ENCODE measurements around the gene ARID3A.
A peak's percentile ranks its signal among the peaks of the same experiment; 100 is the strongest.

The ARID3A gene

GRCh38 chr19:979318-979741 lies 53.5 kb downstream of the ARID3A start:
- Histone ChIP-seq H3K4me3 (ENCODE audit: low read length) (no peak overlapping the region), H3K9me3 (ENCODE audit: control insufficient read depth, insufficient read depth, low read length) (no peaks in the 10 kb centered on the region), H3K36me3 (ENCODE audit: control insufficient read depth, insufficient read depth, low read length) (no peaks in the 10 kb centered on the region; the same call in 1 of the 2 replicates), H3K27ac (ENCODE audit: low read length) (no peak overlapping the region), H3K27me3 (ENCODE audit: control insufficient read depth, insufficient read depth, low read length) (no peaks in the 10 kb centered on the region), H3K4me1 (ENCODE audit: control insufficient read depth, insufficient read depth, low read length) (peaks cover 6% of the 10 kb centered on the region; the same call in 1 of the 2 replicates)
- DNase-seq (ENCODE audit: low read depth, low spot score), result no peak
- WGBS (ENCODE audit: insufficient coverage, insufficient read length), result no CpG with 5 or more reads among the region's 19 CpGs

GRCh38 chr19:980133-980998 lies 54.5 kb downstream of the ARID3A start:
- H3K4me3 ChIP-seq (ENCODE audit: low read length), result no peak overlapping the region
- no peak overlapping the region for H3K27ac ChIP-seq (ENCODE audit: low read length)
- no peak for DNase-seq (ENCODE audit: low read depth, low spot score)
- H3K27me3 ChIP-seq (ENCODE audit: control insufficient read depth, insufficient read depth, low read length), result no peaks in the 10 kb centered on the region
- H3K9me3 ChIP-seq (ENCODE audit: control insufficient read depth, insufficient read depth, low read length), result no peaks in the 10 kb centered on the region
- no peaks in the 10 kb centered on the region; the same call in 1 of the 2 replicates for H3K36me3 ChIP-seq (ENCODE audit: control insufficient read depth, insufficient read depth, low read length)
- H3K4me1 ChIP-seq (ENCODE audit: control insufficient read depth, insufficient read depth, low read length), result peaks cover 6% of the 10 kb centered on the region; the same call in 1 of the 2 replicates
- no CpG with 5 or more reads among the region's 32 CpGs for WGBS (ENCODE audit: insufficient coverage, insufficient read length)

DNA sequence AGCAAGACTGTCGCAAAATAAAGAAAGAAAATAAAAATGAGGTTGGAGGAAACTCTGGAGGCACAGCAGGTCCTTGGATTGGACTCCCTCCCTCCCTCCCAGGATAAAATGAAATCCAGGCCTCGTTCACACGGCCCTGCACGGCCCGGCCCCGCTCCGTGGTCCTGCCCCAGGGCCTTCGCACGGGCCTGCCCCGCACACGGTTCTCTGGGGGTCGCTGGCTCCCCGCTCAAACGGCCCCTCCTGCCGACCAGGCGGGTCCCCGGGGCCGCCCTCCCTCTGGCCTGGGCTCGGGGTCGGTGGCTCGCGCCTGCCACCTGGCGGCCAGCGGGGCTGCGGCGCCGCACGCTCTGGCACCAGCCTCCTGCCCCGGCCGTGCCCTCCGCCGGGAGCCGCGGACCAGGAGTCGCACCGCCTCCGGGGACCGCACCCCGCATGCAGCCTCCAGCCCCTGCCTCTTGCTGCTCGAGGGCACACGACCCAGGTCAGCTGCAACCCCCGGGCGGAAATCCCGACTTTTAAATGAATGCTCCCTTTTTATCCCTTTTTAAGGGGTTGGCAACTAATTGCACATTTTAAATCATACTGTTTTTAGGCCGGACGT lies 56.8 kb downstream of the ARID3A start:
- Histone ChIP-seq H3K9me3 (ENCODE audit: control insufficient read depth, insufficient read depth, low read length) (no peaks in the 10 kb centered on the region), H3K4me1 (ENCODE audit: control insufficient read depth, insufficient read depth, low read length) (peaks cover 6% of the 10 kb centered on the region; the same call in 1 of the 2 replicates), H3K36me3 (ENCODE audit: control insufficient read depth, insufficient read depth, low read length) (peaks cover 3% of the 10 kb centered on the region; the same call in 1 of the 2 replicates), H3K4me3 (ENCODE audit: low read length) (no peak overlapping the region; the same call in 1 of the 2 replicates), H3K27ac (ENCODE audit: low read length) (no peak overlapping the region), H3K27me3 (ENCODE audit: control insufficient read depth, insufficient read depth, low read length) (no peaks in the 10 kb centered on the region)
- no CpG with 5 or more reads among the region's 46 CpGs for whole genome bisulfite sequencing (ENCODE audit: insufficient coverage, insufficient read length)
- DNase-seq (ENCODE audit: low read depth, low spot score), result peak; percentile 63

- no peaks in the 10 kb centered on the region for H3K9me3 ChIP-seq (ENCODE audit: control insufficient read depth, insufficient read depth, low read length)
- H3K36me3 ChIP-seq (ENCODE audit: control insufficient read depth, insufficient read depth, low read length), result peaks cover 9% of the 10 kb centered on the region; the same call in 1 of the 2 replicates
- peak within 1 kb of the TSS; percentile 95 for H3K4me3 ChIP-seq (ENCODE audit: low read length)
- peaks cover 6% of the 10 kb centered on the region; the same call in 1 of the 2 replicates for H3K4me1 ChIP-seq (ENCODE audit: control insufficient read depth, insufficient read depth, low read length)
- peak; percentile 61 for DNase-seq (ENCODE audit: low read depth, low spot score)
- no peak within 1 kb of the TSS for H3K27ac ChIP-seq (ENCODE audit: low read length)
- H3K27me3 ChIP-seq (ENCODE audit: control insufficient read depth, insufficient read depth, low read length), result no peaks in the 10 kb centered on the region
- WGBS (ENCODE audit: insufficient coverage, insufficient read length), result no CpG with 5 or more reads among the region's 78 CpGs
These were observed 58.5 kb downstream of the ARID3A start, which contains the start of gene WDR18 for GRCh38 chr19:984165-984967. TSS of gene WDR18 (plus strand) at chr19:984345. CDS start at chr19:984354, 9 bp downstream.

- peaks cover 19% of the 10 kb centered on the region; the same call in 1 of the 2 replicates for H3K36me3 ChIP-seq (ENCODE audit: control insufficient read depth, insufficient read depth, low read length)
- DNase-seq (ENCODE audit: low read depth, low spot score), result no peak
- no peak overlapping the region for H3K4me3 ChIP-seq (ENCODE audit: low read length)
- H3K9me3 ChIP-seq (ENCODE audit: control insufficient read depth, insufficient read depth, low read length), result no peaks in the 10 kb centered on the region
- WGBS (ENCODE audit: insufficient coverage, insufficient read length), result no CpG with 5 or more reads among the region's 14 CpGs
- H3K4me1 ChIP-seq (ENCODE audit: control insufficient read depth, insufficient read depth, low read length), result peaks cover 2% of the 10 kb centered on the region; the same call in 1 of the 2 replicates
- no peak overlapping the region for H3K27ac ChIP-seq (ENCODE audit: low read length)
- no peaks in the 10 kb centered on the region for H3K27me3 ChIP-seq (ENCODE audit: control insufficient read depth, insufficient read depth, low read length)
These were observed 60.2 kb downstream of the ARID3A start for GRCh38 chr19:986083-986482.

GRCh38 chr19:988081-988480 lies 62.2 kb downstream of the ARID3A start:
- Histone ChIP-seq H3K4me1 (ENCODE audit: control insufficient read depth, insufficient read depth, low read length) (peaks cover 3% of the 10 kb centered on the region; the same call in 1 of the 2 replicates), H3K27me3 (ENCODE audit: control insufficient read depth, insufficient read depth, low read length) (no peaks in the 10 kb centered on the region), H3K27ac (ENCODE audit: low read length) (no peak overlapping the region), H3K36me3 (ENCODE audit: control insufficient read depth, insufficient read depth, low read length) (peaks cover 26% of the 10 kb centered on the region; the same call in 1 of the 2 replicates), H3K9me3 (ENCODE audit: control insufficient read depth, insufficient read depth, low read length) (no peaks in the 10 kb centered on the region), H3K4me3 (ENCODE audit: low read length) (no peak overlapping the region)
- no CpG with 5 or more reads among the region's 14 CpGs for WGBS (ENCODE audit: insufficient coverage, insufficient read length)
- DNase-seq (ENCODE audit: low read depth, low spot score), result no peak

- no peak for DNase-seq (ENCODE audit: low read depth, low spot score)
- no CpG with 5 or more reads among the region's 15 CpGs for WGBS (ENCODE audit: insufficient coverage, insufficient read length)
- H3K36me3 ChIP-seq (ENCODE audit: control insufficient read depth, insufficient read depth, low read length), result peaks cover 26% of the 10 kb centered on the region; the same call in 1 of the 2 replicates
These were observed 62.7 kb downstream of the ARID3A start for GRCh38 chr19:988510-988909.

DNA sequence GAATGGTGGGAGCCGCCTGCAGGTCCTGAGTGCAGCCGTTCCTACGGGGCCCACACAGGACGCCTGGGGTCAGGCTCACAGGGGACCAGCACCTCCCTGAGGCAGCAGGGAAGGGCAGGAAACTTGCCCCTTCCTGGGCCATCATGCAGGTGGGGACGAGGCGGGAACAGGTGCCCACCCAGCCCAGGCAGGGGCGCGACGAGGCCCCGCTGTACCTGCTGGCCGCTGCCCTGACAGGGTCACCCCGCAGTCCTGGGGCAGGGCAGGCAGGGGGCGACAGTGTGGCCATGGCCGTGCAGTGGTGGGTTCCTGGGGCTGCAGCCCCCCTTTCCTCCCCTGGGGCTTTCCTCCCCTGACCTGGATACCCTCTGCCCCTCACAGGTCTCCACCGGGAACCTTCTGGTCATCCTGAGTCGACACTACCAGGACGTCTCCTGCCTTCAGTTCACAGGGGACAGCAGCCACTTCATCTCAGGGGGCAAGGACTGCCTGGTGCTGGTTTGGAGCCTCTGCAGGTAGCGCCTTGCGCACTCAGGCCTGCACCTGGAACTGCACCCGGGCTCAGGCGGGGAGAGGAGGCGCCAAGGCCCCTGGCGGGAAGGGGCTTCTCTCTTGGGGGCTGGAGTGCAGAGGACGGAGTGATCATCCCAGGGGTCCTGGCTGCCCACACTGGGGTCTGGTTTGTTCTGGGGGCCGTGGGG lies 63.7 kb downstream of the ARID3A start:
- Histone ChIP-seq H3K27me3 (ENCODE audit: control insufficient read depth, insufficient read depth, low read length) (no peaks in the 10 kb centered on the region), H3K36me3 (ENCODE audit: control insufficient read depth, insufficient read depth, low read length) (peaks cover 26% of the 10 kb centered on the region; the same call in 1 of the 2 replicates), H3K9me3 (ENCODE audit: control insufficient read depth, insufficient read depth, low read length) (no peaks in the 10 kb centered on the region), H3K27ac (ENCODE audit: low read length) (no peak overlapping the region), H3K4me1 (ENCODE audit: control insufficient read depth, insufficient read depth, low read length) (peaks cover 3% of the 10 kb centered on the region; the same call in 1 of the 2 replicates), H3K4me3 (ENCODE audit: low read length) (no peak overlapping the region)
- no CpG with 5 or more reads among the region's 25 CpGs for WGBS (ENCODE audit: insufficient coverage, insufficient read length)
- DNase-seq (ENCODE audit: low read depth, low spot score), result no peak

More at GRCh38 chr19:988510-988909, 62.7 kb downstream of the ARID3A start:
- no peak overlapping the region for H3K4me3 ChIP-seq (ENCODE audit: low read length)
- H3K9me3 ChIP-seq (ENCODE audit: control insufficient read depth, insufficient read depth, low read length), result no peaks in the 10 kb centered on the region
- H3K27ac ChIP-seq (ENCODE audit: low read length), result no peak overlapping the region
- H3K27me3 ChIP-seq (ENCODE audit: control insufficient read depth, insufficient read depth, low read length), result no peaks in the 10 kb centered on the region
- peaks cover 3% of the 10 kb centered on the region; the same call in 1 of the 2 replicates for H3K4me1 ChIP-seq (ENCODE audit: control insufficient read depth, insufficient read depth, low read length)

GRCh38 chr19:990119-990571 lies 64.3 kb downstream of the ARID3A start:
- Histone ChIP-seq H3K27ac (ENCODE audit: low read length) (no peak overlapping the region), H3K4me1 (ENCODE audit: control insufficient read depth, insufficient read depth, low read length) (peaks cover 3% of the 10 kb centered on the region; the same call in 1 of the 2 replicates), H3K4me3 (ENCODE audit: low read length) (no peak overlapping the region), H3K27me3 (ENCODE audit: control insufficient read depth, insufficient read depth, low read length) (no peaks in the 10 kb centered on the region), H3K36me3 (ENCODE audit: control insufficient read depth, insufficient read depth, low read length) (peaks cover 26% of the 10 kb centered on the region; the same call in 1 of the 2 replicates), H3K9me3 (ENCODE audit: control insufficient read depth, insufficient read depth, low read length) (no peaks in the 10 kb centered on the region)
- WGBS (ENCODE audit: insufficient coverage, insufficient read length), result no CpG with 5 or more reads among the region's 27 CpGs
- no peak for DNase-seq (ENCODE audit: low read depth, low spot score)

Measured in iPS DF 6.9 (cell line).